Astrocyte (in vitro differentiated cells and primary cell): ENCODE results near the gene ETFB.

Experiments used
- EZH2 ChIP-seq: IDR thresholded peaks from 2 replicates; pipeline ENCODE4 v1.6.1; 2012; ENCODE audit warnings: mild to moderate bottlenecking, low read length, inconsistent platforms; ENCODE audit not compliant: insufficient read depth
- TF ChIP-seq, protein P1 (sequence below): IDR thresholded peaks from 2 replicates; pipeline ENCODE4 v1.5.1; 2011; ENCODE audit warnings: low read depth, mild to moderate bottlenecking, inconsistent platforms, low read length, moderate library complexity; ENCODE audit not compliant: insufficient read depth

- no peak for TF ChIP-seq EZH2
- TF ChIP-seq, protein P1, sequence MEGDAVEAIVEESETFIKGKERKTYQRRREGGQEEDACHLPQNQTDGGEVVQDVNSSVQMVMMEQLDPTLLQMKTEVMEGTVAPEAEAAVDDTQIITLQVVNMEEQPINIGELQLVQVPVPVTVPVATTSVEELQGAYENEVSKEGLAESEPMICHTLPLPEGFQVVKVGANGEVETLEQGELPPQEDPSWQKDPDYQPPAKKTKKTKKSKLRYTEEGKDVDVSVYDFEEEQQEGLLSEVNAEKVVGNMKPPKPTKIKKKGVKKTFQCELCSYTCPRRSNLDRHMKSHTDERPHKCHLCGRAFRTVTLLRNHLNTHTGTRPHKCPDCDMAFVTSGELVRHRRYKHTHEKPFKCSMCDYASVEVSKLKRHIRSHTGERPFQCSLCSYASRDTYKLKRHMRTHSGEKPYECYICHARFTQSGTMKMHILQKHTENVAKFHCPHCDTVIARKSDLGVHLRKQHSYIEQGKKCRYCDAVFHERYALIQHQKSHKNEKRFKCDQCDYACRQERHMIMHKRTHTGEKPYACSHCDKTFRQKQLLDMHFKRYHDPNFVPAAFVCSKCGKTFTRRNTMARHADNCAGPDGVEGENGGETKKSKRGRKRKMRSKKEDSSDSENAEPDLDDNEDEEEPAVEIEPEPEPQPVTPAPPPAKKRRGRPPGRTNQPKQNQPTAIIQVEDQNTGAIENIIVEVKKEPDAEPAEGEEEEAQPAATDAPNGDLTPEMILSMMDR: no peak
These were observed 26.9 kb downstream of the ETFB start for GRCh38 chr19:51339313-51339686.
